ENCODE data around the gene CNR1.

The CNR1 gene

DNA sequence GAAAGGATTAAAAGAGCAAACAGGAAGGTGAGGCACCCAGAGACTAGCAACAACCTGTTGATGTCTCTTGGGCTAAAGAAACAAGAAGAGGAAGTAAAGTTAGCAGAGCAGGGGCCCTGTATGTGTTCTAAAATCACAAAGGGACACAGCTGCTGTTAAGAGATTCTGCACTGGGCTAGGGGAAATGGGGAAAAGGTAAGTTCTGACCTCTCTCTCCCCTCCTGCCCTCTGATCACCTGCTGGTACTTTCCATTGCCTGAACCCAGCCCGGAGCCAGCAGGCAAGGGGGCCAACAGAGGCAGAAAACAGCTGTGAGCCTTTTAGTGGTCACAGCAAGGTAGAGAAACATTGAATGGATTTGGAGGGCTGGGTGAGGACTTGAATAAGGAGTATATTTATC is 13.5 kb upstream of the CNR1 start:
- in situ Hi-C loops (cut with MboI; ENCODE audit: low pct_unique_long_range_greater_than_20kb, low sequenced_read_pairs, unreplicated experiment) = no loop called here
- no peak for DNase-seq (ENCODE audit: low spot score)
- TF ChIP-seq, protein P1, sequence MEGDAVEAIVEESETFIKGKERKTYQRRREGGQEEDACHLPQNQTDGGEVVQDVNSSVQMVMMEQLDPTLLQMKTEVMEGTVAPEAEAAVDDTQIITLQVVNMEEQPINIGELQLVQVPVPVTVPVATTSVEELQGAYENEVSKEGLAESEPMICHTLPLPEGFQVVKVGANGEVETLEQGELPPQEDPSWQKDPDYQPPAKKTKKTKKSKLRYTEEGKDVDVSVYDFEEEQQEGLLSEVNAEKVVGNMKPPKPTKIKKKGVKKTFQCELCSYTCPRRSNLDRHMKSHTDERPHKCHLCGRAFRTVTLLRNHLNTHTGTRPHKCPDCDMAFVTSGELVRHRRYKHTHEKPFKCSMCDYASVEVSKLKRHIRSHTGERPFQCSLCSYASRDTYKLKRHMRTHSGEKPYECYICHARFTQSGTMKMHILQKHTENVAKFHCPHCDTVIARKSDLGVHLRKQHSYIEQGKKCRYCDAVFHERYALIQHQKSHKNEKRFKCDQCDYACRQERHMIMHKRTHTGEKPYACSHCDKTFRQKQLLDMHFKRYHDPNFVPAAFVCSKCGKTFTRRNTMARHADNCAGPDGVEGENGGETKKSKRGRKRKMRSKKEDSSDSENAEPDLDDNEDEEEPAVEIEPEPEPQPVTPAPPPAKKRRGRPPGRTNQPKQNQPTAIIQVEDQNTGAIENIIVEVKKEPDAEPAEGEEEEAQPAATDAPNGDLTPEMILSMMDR (IDR thresholded peaks at IDR 0.05; ENCODE audit: extremely low read depth, insufficient read depth, missing control alignments) = no peak

DNA sequence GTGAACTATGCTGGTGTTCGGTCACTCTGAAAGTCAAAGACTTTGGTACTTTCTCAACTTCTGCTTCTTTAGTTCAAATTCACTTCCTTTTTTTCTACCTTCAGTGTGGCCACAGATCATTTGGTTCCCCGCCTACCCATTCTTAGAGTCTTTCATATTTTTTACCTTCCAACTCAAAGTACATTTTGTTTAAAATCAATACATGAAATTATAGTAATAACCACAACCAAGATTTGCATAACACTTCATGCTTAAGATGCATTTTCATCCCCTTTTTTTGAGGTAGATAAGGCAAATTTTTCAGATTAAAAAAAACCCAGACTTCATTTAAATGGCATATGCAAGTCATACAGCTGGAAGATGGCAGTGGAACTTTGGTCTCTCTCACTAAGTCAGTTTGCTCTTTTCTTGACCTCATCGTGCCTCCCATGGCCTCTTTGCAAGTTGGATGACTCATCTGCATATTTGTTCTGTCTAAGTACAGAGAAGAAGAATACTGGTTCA is 11.9 kb upstream of the CNR1 start:
- peak; percentile 47 for DNase-seq (ENCODE audit: low spot score)
- in situ Hi-C loops (cut with MboI; ENCODE audit: low pct_unique_long_range_greater_than_20kb, low sequenced_read_pairs, unreplicated experiment) = no loop called here
- TF ChIP-seq, protein P1 (IDR thresholded peaks at IDR 0.05; ENCODE audit: extremely low read depth, insufficient read depth, missing control alignments) = no peak

DNA sequence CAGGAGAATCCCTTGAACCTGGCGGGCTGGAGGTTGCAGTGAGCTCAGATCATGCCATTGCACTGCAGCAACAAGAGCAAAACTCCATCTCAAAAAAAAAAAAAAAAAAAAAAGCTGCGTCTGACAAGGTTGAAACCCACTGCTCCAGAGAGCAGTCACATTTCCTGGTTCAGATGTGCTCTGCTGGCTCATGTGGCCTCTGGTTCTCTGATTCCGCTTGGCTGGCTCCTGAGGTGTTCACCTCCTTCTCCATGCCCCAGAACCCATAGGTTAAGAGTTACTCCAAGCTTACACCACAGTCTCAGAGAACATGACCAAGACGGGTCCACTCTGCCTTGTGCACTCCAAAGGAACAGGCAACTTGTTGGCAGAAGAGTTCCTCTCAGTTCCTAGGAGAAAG is 8.8 kb upstream of the CNR1 start:
- TF ChIP-seq, protein P1 (IDR thresholded peaks at IDR 0.05; ENCODE audit: extremely low read depth, insufficient read depth, missing control alignments) = no peak
- in situ Hi-C loops (cut with MboI; ENCODE audit: low pct_unique_long_range_greater_than_20kb, low sequenced_read_pairs, unreplicated experiment) = no loop called here

DNA sequence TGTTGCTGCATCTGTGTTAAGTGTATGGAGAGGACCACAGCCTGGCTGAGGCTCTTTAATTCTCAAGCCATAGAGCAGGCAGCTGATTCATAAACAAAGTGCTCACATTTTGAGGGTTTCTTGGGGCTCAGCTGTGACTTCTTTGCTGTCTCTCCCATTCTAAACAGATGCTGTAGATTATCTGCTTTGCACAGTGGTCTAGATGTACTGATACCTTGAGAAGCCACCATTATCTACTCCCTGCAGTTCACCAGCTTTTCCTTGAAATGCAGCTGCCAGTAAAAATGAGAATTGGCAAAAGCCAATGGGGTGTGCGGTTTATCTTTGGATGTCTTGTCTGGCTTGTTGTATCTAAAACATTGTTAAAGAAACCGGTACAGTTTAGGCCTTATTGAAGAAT is 5.2 kb upstream of the CNR1 start:
- in situ Hi-C loops (cut with MboI; ENCODE audit: low pct_unique_long_range_greater_than_20kb, low sequenced_read_pairs, unreplicated experiment) = no loop called here
- TF ChIP-seq, protein P1 (IDR thresholded peaks at IDR 0.05; ENCODE audit: extremely low read depth, insufficient read depth, missing control alignments) = no peak
- DNase-seq (ENCODE audit: low spot score) = no peak

More for the DNA sequence above, 8.8 kb upstream of the CNR1 start:
- DNase-seq (ENCODE audit: low spot score) = no peak

DNA sequence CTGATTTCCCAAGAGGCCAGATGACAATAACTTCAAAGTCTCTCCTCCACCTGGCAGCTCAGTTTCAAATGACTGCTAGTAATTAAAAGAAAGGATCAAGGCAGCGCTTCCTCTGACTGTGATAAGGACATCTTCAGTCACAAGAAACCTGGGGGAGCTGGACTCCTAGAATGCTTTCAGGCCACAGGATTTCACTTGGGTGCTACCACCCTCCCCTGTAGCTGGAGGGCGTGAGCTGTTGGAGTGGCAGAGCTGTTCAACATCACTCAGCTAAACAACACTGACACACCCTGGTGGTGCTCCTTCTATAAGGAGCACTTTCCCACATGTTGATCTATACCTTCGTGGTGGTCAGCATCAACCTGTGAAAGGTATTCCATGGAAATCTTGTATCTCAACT is 2.2 kb upstream of the CNR1 start:
- DNase-seq (ENCODE audit: low spot score) = no peak
- TF ChIP-seq, protein P1 (IDR thresholded peaks at IDR 0.05; ENCODE audit: extremely low read depth, insufficient read depth, missing control alignments) = peak; percentile 27
- in situ Hi-C loops (cut with MboI; ENCODE audit: low pct_unique_long_range_greater_than_20kb, low sequenced_read_pairs, unreplicated experiment) = loop anchor here (10.0 kb wide), 1 partner anchor 244 kb away; no protein-coding TSS in a partner anchor

DNA sequence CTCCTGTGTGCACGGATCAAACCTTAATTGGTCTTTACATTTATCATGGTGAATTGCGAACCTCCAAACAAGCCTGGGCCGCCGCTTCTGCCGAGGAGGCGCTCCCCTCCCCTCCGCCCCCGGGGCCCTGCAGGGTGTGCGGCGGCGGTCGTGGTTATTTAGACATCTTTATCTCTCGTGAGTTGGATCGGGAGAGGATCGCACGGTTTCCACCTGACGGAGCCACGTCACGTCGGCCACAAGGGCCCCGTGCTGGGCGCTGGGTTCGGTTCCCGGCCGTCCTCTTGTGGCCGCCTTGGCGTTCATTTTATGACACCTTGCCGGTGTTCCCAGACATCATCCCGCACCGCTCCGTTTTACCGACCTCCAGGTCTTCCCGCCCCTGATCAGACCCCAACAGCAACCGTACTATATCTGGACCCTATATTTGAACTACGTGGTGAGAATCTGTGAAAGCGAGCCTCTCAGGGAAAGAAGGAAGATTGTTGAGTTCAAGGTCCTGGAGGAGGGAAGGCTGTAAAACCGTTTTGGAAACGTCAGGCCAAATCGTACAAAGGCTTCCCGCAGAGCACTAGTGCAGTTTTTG is 1.3 kb upstream of the CNR1 start:
- TF ChIP-seq, protein P1 (IDR thresholded peaks at IDR 0.05; ENCODE audit: extremely low read depth, insufficient read depth, missing control alignments) = no peak
- in situ Hi-C loops (cut with MboI; ENCODE audit: low pct_unique_long_range_greater_than_20kb, low sequenced_read_pairs, unreplicated experiment) = loop anchor here (10.0 kb wide), 1 partner anchor 243 kb away; no protein-coding TSS in a partner anchor
- DNase-seq (ENCODE audit: low spot score) = peak; percentile 46
